Activated CD4-positive, CD25-positive, alpha-beta regulatory T cell (primary cell): ENCODE results near the gene ZSCAN12.

Experiments used
- DNase-seq, 4 experiments: peaks; one replicate each; lab custom pipeline; 2025; lab: John Stamatoyannopoulos, UW

ZSCAN12 gene

DNA sequence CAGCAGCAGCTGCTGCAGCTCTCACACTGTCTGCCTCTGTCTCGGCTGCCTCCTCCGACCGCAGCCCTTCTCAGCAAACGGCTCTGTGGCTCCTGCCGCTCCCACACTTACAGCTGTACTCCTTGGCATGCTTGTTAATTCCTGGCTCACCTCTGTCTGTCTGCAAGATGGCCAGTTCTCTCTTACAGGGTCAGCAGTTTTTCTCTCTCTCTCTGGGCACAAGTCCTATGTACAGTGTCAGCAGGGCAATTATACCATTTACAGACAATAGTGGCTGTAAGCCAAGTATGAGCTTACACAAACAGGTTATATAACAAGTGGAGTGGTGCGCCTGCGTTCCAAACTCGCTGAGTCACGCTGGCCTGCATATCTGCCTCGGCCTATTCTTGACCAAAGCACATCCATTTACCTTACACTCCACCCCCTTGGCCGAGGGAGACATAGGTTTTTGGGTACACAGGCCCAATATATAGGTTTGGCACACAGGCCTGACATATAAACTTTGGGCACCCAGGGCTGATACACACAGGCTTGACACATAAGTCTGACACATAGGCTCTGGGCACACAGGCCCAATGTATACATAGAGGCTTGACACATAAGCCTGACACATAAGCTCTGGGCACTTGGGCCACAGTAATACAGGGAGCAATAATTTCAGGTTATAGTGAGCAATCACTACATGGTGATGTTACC, 45.4 kb downstream of the ZSCAN12 start:
- no peak for DNase-seq

DNA sequence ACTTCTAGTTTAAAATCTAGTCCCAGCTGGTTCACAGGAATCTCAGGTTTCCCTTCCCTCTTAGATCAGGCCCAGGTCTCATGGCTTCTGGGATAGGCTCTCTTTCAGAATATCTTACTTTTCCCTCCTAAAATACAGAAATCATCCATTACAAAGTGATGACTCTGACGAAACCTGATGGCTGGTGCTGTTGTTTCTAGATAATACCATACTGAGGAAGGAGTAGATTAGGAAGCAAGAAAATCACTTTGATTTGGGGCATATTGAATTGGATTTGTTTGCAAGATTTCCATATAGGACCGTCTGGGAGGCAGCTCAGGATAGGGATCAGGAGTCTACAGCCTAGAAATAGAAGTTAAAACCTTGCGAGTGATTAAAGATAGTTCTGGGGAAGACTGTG, 46.2 kb downstream of the ZSCAN12 start:
- DNase-seq, result no peak

DNA sequence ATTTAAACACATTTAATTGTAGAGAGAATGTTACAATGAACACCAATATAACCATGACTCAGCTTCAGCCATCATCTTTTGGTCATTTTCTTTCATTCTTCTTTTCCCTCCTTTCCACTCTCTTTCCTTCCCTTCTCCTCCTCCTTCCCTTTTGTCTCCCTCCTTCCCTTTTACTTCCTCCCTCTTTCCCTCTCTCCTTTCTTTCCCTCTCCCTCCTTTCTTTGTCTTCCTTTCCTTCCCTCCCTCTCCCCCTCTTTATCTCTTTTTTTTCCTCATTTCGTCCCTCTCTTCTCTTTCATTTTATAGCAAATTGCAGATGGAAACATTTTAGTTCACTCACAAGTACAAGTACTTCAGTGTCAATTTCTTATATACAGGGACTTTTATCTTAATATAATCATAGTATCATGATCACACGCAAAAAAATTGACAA, 48.0 kb downstream of the ZSCAN12 start:
- DNase-seq, result no peak

DNA sequence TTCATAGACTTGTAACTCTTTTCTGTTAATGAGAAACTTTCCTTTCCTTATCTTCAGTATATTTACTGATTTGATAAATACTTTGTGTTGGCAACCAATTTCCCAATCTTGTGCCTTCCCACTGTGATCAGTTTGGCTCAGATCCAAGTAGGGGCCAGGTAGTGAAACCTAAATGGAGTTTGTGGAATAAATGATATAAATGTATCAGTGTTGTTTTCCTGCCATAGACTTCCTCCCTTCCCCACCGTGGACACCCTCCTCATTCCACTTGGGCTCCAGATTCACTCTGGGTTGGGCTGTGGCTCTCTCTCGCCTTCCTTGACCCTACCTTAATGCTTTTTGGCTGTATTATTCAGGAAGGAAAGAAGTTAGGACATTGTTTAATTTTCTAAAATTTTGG, 48.5 kb downstream of the ZSCAN12 start:
- no peak for DNase-seq

DNA sequence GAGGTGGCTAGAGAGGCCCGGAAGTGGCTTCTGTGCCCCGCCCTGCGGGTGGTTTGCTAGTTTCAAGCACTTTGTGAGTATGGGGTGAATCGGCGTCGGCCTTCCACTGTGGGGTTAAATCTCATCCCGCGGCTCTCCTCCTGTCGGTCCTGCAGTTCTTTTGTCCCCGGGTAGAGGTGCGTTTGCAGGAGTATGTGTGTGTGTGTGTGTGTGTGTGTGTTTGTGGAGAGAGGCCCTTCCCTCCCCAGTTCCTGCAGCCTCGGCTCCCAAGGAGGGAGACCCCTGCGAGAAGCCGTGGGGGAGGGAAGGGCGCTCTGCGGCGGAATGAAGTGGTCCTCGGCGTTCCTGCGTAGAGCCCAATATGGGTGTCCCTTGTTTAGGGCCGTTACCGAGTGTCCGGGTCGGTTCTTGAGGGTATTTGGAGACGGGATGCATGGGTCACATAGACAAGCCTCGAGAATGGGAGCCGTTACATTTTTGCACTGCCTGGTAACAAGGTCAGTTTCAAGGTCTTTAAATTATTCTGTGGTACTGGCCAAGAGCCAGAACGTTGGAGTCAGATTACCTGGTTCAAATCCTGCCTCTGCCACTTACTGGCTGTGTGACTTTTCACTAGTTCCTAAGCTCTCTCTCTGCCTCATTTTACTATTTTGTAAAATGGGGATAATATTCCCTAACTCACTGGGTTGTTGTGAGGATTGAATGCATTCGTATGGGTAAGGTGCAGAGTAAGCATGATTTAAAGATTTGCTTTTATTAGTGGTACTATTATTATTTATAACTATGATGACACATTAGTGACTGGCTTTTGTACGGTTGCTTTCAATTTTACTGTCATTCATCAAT, 49.4 kb downstream of the ZSCAN12 start, which contains the start of gene ZKSCAN3:
ZKSCAN3 (plus strand) TSS at position 56 of the 846 bp plus-strand sequence. CDS start 9,640 bp downstream, outside the sequence.
- peak; percentile 61 to 69 (median 66) for DNase-seq

DNA sequence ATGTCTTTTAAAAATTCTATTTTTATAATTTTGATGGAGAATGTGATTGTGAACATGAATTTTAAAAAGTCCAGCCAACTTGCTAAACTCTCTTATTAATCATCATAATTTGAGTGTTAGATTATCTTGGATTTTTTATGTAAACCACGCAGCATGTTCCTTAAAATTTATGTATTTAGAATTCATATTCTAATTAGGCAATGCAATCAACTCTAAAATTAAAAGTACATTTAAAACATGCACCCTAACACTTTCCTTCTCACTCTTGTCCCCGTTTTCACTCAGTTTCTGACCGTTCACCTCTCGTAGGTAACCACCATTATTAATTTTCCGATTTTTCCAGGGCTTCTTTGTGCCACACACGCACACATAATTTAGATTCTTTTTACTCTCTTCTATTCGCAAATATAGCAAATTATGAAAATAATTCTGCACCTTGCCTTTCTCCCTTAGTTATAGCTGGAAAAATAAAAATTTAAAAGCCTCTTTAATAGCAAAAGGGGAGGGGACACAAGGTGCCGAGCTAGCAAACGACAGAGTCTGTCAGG, 50.1 kb downstream of the ZSCAN12 start:
- no peak for DNase-seq

DNA sequence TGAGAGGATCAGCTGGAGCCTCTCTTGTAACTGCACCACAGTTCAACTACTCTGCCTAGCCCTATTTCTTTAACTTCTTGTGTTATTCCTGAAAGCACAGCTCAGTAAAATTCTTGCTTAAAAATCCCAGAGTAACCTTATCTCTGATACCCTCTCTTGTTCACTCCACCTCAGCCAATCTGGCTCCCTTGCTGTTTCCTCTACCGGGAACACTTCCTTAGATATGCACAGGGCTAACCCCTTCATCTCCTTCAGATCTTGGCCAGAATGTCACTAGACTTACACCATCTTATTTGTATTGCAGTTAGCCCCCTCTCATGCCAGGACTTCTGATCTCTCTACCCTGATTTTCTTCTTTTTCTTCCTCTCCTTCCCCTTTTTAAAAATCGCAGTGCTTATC, 52.4 kb downstream of the ZSCAN12 start:
- DNase-seq, result no peak

DNA sequence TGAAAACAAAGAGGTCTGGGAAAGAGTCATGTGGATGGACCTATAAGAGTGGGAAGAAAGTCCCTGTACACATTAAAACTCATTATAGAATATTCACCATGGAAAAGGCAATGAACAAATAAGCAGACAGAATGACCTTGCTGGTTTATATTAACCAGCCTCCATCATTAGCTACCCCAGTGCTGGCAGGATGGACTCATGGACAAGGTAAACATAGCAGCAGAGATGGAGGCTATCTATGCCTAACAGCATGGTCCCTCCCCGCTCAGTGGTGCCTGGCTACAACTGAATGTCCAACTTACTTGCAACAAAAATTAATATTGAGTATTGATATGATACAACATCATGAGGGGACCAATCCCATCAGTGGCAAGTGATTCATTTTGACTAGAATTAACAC, 54.3 kb downstream of the ZSCAN12 start:
- no peak for DNase-seq

DNA sequence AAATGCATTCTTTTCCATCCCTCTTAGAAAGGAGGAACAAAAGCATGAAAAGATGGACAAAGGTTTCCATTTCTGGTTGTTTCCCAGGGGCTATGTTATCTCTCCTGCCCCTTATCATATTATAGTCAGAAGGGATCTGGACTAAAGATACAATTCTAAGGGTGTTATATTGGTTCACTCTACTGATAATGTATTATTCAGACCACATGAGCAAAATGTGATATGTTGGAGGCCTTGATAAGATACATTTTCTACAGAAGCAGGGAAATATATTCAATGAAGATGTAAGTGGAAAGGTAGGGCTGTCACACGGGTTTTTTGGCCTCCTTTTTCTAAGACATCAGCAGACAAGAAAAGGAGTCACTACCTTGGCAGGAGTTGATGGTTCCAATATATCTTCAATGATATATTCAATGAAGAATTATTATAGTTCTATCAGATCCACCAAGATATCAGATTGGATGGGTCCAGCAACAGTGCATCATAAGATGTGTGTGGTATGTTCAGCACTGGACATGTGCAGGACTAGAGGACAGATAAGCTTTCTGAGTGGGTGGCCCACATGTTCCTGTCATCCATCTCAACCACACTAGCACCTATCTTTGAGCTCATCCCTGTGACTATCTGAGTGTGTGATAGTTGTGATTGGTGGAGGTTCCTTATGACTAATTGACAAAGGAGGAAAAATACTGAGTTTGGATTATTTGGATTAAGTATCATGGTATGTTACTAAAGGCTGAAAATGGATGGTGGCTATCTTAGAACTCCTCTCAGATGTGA, 55.5 kb downstream of the ZSCAN12 start:
- no peak for DNase-seq

DNA sequence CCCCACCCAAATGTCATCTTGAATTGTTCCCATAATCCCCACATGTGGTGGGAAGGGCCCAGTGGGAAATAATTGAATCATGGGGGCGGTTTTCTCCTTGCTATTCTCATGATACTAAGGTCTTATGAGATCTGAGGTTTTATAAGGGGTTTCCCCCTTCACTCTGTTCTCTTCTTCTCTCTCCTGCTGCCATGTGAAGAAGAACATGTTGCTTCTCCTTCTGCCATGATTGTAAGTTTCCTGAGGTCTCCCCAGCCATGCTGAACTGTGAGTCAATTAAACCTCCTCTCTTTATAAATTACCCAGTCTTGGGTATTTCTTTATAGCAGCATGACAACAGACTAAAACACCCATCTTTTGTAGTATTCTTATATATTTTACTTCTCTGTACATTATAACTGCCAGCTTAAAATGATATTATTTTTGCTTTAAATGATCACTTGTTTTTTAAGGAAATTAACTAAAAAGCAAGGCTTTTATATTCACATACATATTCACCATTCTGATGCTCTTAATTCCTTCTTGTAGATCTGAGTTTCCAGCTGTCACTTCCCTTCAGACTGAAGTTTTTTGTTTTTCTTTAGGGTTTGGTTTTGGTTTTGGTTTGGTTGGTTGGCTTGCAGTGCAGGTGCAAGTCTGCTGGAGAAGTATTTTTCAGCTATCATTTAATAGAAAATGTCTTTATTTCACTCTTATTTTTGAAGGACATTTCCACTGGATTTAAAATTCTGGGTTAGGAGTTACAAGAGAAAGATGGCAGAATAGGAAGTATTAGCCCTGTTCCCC, 59.0 kb downstream of the ZSCAN12 start:
- DNase-seq, result no peak

DNA sequence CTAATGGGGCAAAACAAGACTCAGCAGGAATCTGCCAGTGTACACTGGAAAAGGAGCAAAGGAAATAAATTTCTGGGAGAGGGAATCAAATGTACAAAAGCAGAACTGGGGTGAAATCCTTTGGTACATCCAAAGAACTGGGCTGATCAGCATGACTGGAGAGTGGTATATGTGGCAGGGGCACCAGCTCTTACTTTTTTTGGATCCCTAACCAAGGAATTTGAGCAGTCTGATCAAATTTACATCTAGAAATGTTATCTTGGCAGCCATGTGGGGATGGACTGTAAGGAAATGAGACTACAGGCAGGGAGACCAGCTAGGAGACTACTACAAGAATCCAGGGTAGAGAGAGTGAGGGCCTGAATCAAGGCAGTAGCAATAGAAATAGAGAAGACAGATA, 62.4 kb downstream of the ZSCAN12 start:
- no peak for DNase-seq

DNA sequence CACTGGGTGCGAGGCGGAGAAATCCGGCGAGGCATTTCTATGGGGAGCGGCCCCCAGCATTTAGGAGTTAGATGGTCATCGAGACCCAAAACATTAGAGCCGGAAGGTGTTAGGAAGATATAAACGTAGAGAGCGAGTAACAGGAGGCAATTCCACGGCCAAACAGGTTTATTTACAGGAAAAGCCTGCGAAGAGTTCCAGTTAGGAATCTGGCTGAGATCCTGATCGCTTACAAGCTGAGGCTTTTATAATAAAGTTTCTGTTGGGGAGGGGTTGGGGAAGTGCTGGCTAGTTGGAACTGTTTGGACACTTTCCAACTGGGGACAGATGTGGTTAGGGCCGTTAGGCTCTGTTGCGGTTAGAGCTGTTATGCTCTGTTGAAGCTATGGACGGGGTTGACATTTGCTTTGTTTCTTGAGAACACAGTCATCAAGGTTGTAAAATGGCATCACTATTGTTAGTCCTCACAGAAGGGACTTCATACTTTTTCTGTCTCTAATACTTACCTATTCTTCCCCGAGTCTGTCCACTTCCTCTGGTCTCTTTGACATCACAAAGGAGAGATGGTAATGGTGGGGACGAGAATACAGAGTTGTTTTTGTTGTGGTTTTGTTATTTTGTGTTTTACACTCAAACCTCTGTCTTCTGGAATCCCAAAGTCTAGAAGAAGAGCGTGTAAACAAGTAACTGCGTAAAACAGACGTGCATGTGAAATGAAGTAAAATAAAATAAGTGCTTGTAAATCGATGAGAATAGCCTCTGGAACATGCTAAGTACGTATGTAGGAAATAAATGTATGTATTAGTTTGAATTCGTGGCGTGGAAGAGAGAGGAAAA, 63.0 kb downstream of the ZSCAN12 start:
- no peak for DNase-seq

DNA sequence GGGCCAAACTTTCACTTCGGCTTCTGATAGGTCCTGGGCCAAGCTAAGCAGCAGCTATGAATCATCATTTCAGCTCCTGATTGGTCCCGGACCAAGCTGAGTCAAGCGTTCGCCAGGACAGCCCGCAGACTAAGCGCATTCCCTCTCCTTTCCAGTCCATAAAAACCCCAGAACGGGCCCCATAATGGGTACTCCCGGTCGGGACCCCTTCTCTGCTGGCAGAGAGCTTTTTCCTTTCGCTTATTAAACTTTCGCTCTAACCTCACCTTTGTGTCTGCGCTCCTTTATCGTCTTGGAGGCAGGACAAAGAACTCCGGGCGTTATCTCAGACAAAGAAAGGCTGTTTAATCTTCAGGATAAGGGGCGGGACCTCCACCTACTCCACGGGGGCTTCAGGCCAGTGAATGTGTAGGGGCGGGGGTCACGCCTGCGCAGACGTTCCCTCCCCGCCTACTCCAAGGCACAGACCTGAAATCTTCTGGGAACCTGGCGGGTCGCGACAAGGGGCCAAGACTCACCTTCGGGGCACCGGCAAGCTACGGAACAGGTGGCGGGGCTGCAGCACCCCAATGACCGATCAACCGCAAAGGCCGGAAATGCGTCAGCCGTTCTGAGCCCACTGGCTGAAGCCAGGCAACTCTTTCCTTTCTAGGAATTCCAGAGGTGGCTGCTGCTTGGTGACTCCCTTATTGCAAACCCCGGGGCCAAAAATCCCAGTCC, 63.8 kb downstream of the ZSCAN12 start, which contains the start of gene ZSCAN31:
ZSCAN31 (minus strand) TSS at position 585 of the 720 bp plus-strand sequence. CDS start 6,465 bp downstream, outside the sequence.
- DNase-seq, result peak; percentile 37 to 50 (median 44)

DNA sequence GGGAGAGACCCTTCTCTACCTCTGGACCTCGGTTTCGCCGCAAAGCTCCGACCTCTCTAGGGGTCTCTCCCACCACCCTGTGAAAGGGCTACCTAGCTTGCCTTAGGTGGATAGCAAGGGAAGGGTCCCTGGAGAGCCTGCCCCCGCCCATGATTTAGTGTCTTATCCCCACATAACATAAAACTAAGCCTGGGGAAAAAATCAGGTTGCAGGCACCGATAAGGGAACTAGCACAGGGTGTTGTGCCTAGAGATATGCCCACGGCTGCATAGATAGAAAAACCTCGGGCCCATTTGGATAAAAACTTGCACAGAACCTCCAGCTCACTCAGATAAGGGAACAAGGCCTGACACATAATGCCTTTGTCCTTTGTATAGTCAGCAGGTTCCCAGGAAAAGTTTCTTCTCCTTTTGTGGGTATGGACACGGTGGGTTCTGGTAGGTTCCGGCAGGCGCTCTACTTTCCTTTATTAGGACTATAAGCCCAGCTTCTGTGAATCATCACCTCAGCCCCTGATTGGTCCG, 64.4 kb downstream of the ZSCAN12 start:
- no peak for DNase-seq

DNA sequence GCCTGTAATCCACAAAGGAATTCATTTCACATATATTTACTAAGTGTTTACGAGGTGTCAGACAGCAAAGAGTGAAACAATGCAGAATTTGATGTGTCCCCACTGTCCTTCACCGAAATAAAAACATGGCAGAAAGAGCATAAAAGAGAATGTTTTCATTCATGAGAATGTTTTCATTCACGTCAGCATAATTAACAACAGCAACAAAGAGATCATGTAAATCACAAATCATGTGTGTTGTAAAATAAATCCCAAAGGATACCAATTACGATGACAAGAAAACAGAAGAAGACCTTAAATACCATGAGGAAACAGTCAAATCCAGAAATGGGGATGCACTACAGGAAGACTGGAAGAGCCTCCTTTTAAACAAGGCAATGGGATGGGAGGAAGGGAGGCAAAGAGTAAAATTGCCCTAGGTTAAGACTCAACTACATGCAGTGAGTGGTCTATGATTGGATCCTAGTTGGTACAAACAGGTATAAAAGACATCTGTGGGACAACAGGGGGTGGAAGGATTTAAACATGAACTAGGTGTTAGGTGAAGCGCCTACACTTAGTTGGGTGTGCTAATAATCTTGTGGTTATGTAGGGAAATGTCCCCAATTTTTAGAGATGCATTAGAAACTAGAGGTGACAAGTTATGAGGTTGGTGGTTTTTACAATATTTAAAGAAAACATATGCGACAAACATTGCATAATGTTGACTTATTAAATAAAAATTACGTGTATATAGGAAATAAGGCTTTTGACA, 65.1 kb downstream of the ZSCAN12 start:
- DNase-seq, result no peak

DNA sequence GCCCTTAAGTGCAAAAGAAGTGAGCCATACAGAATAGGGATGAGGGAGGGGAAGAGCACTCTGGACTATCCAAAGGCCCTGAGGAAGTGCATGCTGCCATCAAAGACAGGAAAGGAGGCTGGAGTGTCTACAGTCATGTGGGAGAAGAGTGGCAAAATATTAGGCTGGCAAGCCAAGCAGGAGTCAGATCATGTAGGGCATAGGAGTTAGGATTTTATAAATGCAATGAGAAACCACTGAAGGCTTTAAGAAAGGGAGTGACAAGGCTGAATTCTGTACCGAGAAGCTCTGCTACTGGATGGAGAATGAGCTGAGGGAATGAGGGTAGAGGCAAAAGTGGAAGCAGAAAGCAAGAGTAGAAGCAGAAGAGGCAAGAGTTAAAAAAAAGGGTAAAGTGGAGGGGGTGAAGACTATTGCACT, 65.9 kb downstream of the ZSCAN12 start:
- DNase-seq, result no peak

DNA sequence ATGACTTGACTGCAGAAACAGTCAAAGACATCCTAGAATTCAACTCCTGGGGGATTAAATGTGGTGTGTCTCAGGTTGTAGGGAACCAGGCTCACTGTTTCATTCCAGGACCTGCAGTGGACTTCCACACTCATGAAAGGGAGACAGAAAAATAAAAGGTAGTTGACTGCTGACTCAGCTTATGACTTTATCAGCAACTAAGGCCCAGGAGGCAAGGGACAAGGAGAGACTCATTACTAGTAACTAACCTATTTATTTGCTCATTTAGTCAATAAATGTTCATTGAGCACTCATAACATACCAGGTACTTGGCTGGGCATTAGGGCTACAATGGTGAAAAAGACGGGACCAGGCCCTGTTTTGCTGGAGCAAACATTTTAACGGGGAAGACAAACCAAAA, 66.5 kb downstream of the ZSCAN12 start:
- DNase-seq, result no peak

DNA sequence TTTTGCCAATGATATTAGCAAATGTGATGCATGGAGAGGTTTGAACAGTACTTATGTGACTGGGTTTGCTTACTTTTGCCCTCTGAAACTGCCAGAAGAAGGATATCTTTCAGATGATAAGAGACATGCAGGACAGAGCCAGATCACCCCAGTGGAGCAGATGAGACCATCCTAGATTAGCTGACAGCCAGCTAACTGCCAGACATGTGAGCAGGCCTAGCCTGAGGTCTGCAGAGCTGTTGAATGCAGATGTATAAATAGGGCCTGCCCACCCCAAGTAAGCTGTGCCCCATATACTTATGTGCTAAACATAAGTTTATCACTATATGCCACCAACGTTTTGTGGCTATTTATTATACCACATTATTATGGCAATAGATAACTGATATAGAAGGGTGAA, 69.5 kb downstream of the ZSCAN12 start:
- no peak for DNase-seq
